Liver (tissue), 3 donors: ENCODE measurements around the gene GPR146.

Experiments used
- EGR1 ChIP-seq, 2 donors: IDR thresholded peaks; 2 replicates each; pipeline ENCODE4 v1.6.1; 2016 to 2018; ENCODE audit warnings: antibody characterized with exemption in 2 of 2, low read depth in 2 of 2
- FOXA1 ChIP-seq: IDR thresholded peaks from 2 replicates; pipeline ENCODE4 v1.6.1; 2016; ENCODE audit warnings: antibody characterized with exemption
- GABPA ChIP-seq, 2 donors: IDR thresholded peaks in 1 of 2; conservative IDR thresholded peaks in 1 of 2; 2 replicates each; pipeline ENCODE4 v1.6.1; 2016; ENCODE audit warnings: antibody characterized with exemption in 2 of 2, mild to moderate bottlenecking in 1 of 2, moderate library complexity in 1 of 2
- HNF4A ChIP-seq, 2 donors: conservative IDR thresholded peaks; 2 replicates each; pipeline ENCODE4 v1.6.1; 2016; ENCODE audit warnings: antibody characterized with exemption in 2 of 2, mild to moderate bottlenecking in 2 of 2
- HNF4G ChIP-seq: IDR thresholded peaks from 2 replicates; pipeline ENCODE4 v1.6.1; 2016; ENCODE audit warnings: antibody characterized with exemption
- JUND ChIP-seq, 2 donors: IDR thresholded peaks; 2 replicates each; pipeline ENCODE4 v1.6.1; 2016; ENCODE audit warnings: antibody characterized with exemption in 2 of 2
- RAD21 ChIP-seq, 2 donors: IDR thresholded peaks; 2 replicates each; pipeline ENCODE4 v1.6.1; 2016; ENCODE audit warnings: antibody characterized with exemption in 2 of 2, mild to moderate bottlenecking in 2 of 2
- RXRA ChIP-seq, 2 donors: IDR thresholded peaks; 2 replicates each; pipeline ENCODE4 v1.6.1; 2017 to 2018; ENCODE audit warnings: antibody characterized with exemption in 2 of 2, mild to moderate bottlenecking in 1 of 2
- SP1 ChIP-seq: IDR thresholded peaks from 2 replicates; pipeline ENCODE4 v1.6.1; 2018; ENCODE audit warnings: antibody characterized with exemption, mild to moderate bottlenecking
- TAF1 ChIP-seq: conservative IDR thresholded peaks from 2 replicates; pipeline ENCODE4 v1.6.1; 2016; ENCODE audit warnings: antibody characterized with exemption, mild to moderate bottlenecking
- YY1 ChIP-seq: IDR thresholded peaks from 2 replicates; pipeline ENCODE4 v1.6.1; 2016; ENCODE audit warnings: antibody characterized with exemption, mild to moderate bottlenecking
- TF ChIP-seq, protein P1 (sequence below): fragments of 150-350 bp; IDR thresholded peaks from 2 replicates; pipeline ENCODE4 v1.5.1; 2017; ENCODE audit warnings: improper control_type of control experiment, low read depth, low read length; ENCODE audit not compliant: missing input control
- TF ChIP-seq, protein P2 (sequence below): IDR thresholded peaks from 2 replicates; pipeline ENCODE4 v1.6.1; 2016; ENCODE audit warnings: antibody characterized with exemption, mild to moderate bottlenecking
- TF ChIP-seq, protein P3 (sequence below): IDR thresholded peaks from 2 replicates; pipeline ENCODE4 v1.6.1; 2016; ENCODE audit warnings: antibody characterized with exemption
- donor health status: healthy.
- donor health status: healthy.

DNA sequence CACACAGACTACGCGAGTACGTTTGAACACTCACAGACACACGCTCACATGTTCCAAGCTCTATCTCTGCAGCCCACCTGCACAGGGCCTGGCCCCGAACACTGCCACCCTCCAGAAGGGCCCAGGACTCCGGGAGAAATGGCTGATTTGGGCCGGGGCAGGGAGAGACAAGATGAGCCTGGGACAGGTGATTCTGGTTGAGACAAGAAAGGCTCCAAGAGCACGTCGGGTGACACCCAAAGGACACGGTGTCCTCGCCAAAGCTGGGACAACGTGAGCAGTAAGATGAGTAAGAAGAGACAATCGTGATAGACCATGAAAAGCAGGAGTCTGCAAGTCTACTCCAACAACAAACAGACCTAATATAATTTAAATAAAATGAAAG lies 52.8 kb downstream of the GPR146 start:
- TF ChIP-seq TAF1 (no peak), EGR1 (IDR thresholded peaks at IDR 0.05; ENCODE audit: low read depth in 2 of 2) (no peak), FOXA1 (no peak), RAD21 (IDR thresholded peaks at IDR 0.05) (no peak), YY1 (no peak), HNF4G (no peak), GABPA (IDR thresholded peaks at IDR 0.05 in 1 of 2, conservative IDR thresholded peaks at IDR 0.05 in 1 of 2) (no peak), SP1 (no peak), JUND (IDR thresholded peaks at IDR 0.05) (no peak), RXRA (IDR thresholded peaks at IDR 0.05) (no peak), HNF4A (conservative IDR thresholded peaks at IDR 0.05) (no peak)
- TF ChIP-seq, protein P1, sequence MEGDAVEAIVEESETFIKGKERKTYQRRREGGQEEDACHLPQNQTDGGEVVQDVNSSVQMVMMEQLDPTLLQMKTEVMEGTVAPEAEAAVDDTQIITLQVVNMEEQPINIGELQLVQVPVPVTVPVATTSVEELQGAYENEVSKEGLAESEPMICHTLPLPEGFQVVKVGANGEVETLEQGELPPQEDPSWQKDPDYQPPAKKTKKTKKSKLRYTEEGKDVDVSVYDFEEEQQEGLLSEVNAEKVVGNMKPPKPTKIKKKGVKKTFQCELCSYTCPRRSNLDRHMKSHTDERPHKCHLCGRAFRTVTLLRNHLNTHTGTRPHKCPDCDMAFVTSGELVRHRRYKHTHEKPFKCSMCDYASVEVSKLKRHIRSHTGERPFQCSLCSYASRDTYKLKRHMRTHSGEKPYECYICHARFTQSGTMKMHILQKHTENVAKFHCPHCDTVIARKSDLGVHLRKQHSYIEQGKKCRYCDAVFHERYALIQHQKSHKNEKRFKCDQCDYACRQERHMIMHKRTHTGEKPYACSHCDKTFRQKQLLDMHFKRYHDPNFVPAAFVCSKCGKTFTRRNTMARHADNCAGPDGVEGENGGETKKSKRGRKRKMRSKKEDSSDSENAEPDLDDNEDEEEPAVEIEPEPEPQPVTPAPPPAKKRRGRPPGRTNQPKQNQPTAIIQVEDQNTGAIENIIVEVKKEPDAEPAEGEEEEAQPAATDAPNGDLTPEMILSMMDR: no peak
- TF ChIP-seq, protein P2, sequence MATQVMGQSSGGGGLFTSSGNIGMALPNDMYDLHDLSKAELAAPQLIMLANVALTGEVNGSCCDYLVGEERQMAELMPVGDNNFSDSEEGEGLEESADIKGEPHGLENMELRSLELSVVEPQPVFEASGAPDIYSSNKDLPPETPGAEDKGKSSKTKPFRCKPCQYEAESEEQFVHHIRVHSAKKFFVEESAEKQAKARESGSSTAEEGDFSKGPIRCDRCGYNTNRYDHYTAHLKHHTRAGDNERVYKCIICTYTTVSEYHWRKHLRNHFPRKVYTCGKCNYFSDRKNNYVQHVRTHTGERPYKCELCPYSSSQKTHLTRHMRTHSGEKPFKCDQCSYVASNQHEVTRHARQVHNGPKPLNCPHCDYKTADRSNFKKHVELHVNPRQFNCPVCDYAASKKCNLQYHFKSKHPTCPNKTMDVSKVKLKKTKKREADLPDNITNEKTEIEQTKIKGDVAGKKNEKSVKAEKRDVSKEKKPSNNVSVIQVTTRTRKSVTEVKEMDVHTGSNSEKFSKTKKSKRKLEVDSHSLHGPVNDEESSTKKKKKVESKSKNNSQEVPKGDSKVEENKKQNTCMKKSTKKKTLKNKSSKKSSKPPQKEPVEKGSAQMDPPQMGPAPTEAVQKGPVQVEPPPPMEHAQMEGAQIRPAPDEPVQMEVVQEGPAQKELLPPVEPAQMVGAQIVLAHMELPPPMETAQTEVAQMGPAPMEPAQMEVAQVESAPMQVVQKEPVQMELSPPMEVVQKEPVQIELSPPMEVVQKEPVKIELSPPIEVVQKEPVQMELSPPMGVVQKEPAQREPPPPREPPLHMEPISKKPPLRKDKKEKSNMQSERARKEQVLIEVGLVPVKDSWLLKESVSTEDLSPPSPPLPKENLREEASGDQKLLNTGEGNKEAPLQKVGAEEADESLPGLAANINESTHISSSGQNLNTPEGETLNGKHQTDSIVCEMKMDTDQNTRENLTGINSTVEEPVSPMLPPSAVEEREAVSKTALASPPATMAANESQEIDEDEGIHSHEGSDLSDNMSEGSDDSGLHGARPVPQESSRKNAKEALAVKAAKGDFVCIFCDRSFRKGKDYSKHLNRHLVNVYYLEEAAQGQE: no peak
- TF ChIP-seq, protein P3, sequence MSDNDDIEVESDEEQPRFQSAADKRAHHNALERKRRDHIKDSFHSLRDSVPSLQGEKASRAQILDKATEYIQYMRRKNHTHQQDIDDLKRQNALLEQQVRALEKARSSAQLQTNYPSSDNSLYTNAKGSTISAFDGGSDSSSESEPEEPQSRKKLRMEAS: no peak
